ENCODE results near the gene MGARP. TPM values are rescaled to one million over a fixed set of nuclear protein-coding genes. Genes with fewer than 3 reads are reported as not detected.

Gene MGARP
- polyA plus RNA-seq, 4 donors: 0.52 to 0.79 (median 0.62) TPM

DNA sequence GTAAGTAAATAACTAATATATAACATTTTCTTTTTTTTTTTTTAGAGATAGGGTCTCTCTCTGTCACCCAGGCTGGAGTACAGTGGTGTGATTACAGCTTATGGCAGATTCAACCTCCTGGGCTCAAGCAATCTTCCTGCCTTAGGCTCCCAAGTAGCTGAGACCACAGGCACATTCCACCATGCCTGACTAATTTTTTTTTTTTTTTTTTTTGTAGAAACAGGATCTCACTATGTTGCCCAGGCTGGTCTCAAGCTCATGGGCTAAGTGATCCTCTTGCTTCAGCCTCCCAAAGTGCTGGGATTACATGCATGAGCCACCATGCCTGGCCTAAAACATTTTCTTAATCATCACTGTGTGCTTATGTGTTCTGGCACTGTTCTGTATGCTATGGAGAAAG lies 32.8 kb downstream of the MGARP start:
- no peak for DNase-seq (ENCODE audit: low read depth in 4 of 4, low spot score in 3 of 4)

- DNase-seq (ENCODE audit: low read depth in 4 of 4, low spot score in 3 of 4): no peak
Measured at GRCh38 chr4:139246166-139246565, 33.9 kb downstream of the MGARP start.

- no peak for DNase-seq (ENCODE audit: low read depth in 4 of 4, low spot score in 3 of 4)
Measured at GRCh38 chr4:139245590-139245989, 34.4 kb downstream of the MGARP start.

DNA sequence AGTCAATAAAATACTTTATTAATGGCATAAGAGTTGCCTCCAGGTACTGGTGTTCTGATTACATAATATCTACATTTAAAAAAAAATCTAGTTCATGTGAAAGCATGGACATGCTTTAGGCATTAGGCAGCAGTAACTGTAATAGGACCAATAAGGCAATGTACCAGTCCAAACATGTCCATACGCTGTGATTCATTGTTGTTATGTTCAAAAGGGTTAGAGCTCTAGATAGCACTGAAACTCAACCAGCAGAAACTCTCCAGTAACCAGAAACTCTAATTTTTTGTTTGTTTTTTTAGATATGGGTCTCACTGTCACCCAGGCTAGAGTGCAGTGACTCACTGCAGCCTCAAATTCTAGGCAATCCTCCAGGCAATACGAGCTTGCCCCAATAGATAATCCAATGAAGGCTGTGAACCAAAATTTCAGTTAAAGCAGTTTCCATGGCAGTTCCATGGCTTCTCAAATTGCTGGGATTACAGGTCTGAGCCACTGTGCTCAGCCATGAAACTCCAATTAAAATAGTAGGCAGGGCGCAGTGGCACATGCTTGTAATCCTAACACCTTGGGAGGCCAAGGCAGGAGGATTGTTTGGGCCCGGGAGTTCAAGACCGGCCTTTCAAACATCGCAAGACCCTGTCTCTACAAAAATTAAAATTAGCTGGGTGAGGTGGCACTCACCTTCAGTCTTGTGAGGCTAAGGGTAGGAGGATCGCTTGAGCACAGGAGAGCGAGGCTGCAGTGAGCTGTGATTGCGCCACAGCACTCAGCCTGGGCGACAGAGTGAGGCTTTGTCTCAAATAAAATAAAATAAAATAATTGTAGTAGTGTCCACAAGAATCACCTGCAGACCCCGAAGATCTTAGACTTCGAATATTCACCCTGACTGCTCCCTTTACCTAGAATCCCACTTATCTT lies 36.3 kb downstream of the MGARP start:
- no peak for DNase-seq (ENCODE audit: low read depth in 4 of 4, low spot score in 3 of 4)

DNA sequence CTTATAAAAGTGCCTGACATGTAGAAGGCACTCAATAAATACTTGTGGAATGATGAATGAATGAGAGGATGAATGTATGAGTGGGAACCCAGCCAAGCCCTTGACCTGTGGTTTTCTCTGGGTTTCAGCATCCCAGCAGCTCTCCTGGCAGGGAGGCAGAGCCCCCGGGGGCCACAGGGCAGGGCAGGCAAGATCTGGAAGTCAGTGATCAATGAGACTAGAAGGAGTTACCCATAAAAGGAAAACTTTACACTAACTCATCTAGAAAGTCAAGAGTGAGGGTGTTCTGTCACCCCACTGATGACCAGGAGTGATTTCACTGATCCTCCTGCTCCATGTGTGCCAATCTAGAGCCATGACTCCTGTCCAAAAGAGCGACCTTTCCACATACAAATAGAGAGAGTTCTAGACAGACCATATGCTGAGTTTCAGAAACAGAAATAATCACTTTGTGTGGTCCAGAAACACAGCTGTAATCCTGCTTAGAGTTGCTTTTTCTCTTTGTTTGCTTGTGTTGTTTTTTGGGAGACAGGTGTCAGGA lies 37.4 kb downstream of the MGARP start:
- DNase-seq (ENCODE audit: low read depth in 4 of 4, low spot score in 3 of 4): no peak

DNA sequence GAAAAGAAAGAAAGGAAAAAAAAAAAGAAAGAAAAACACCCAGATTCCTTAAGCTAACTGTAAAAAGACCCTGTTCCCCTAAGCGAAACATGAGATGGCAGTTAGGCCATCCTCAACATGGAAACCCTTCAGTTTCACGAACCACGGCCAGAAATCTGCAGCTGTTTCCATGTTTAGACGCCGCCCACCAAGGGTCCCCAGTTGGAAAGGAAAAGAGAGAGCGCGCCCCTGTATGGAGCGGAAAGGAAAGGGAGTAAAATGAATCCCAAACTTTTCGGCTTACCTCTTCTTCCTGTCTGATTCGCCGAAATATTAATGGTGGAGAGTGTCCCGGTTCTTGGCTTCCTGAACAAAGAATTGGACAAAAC lies 38.3 kb downstream of the MGARP start:
- DNase-seq (ENCODE audit: low read depth in 4 of 4, low spot score in 3 of 4): no peak

DNA sequence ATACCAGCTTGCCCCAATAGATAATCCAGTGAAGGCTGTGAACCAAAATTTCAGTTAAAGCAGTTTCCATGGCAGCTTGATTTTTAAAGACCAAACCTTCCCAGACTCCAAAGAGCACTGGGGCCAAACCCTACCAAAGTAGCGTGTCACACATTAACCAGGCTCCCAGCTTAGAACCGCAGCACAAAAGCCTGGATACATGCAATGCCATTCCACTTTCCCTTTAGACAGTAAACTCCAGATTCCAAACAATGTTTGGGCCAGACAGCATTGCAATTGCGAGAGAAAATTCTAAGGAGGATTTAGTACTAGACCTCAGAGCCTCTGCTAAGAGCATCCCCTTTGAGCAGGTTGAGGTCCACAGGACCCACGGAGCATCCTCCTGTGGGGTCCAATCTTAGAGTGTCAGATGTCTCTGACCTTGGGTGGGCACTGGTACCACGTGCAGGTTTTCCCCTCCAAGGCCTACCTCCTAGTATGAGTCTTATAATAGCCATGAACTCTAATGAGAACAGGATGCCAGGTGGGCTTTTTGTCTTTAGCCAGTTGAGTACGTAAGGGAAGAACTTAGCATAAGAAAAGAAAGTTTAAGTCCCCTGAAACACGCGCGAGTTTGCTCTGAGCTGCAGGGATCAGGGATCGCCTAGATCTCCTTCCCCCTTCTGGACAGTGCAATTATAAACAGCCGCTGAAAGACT lies 38.8 kb downstream of the MGARP start:
- DNase-seq (ENCODE audit: low read depth in 4 of 4, low spot score in 3 of 4): peak in 1 of 4 donors; percentile 5

GRCh38 chr4:139239127-139239772 lies 40.8 kb downstream of the MGARP start:
- no peak for DNase-seq (ENCODE audit: low read depth in 4 of 4, low spot score in 3 of 4)

DNA sequence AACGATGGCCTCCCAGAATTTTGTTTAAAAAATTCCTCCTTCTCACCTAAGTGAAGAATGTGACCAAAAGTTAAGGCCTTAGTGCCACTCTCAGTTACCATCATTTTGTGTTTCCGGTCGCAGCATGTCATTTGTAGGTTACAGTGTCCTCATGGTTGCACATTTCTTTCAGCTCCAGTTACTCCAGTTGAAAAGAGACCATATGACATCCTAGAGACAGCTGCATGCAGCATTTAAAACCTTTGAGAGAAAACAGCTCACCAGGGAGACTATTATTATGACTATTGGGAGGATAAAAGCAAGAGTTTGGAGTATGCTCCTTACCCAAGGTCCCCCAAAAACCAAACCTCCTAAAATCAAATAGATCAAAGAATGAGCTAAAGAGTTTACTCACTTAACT lies 45.8 kb downstream of the MGARP start:
- no peak for DNase-seq (ENCODE audit: low read depth in 4 of 4, low spot score in 3 of 4)

DNA sequence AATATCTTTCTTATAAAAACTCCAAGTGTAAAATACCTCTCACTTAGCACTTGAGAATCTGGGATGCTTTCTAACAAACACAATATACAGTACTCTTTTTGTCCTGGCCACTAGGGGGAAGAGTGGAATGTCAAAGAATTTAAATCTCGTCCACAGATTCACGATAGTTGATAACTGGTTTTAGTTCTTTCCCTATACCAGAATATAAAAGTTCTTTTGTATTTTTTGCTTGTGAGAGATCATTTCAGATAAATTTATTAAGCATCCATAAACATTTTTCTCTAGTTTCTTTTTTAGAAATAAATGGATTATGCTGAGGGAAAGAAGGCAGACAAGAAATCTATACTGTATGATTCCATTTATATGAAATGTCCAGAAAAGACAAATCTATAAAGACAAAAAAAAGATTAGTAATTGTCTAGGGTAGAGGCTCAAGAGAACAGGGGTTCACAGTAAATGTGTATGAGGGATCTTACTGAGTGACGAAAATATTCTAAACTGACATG lies 50.4 kb downstream of the MGARP start:
- DNase-seq (ENCODE audit: low read depth in 4 of 4, low spot score in 3 of 4): peak in 2 of 4 donors; percentile 29 to 42

DNA sequence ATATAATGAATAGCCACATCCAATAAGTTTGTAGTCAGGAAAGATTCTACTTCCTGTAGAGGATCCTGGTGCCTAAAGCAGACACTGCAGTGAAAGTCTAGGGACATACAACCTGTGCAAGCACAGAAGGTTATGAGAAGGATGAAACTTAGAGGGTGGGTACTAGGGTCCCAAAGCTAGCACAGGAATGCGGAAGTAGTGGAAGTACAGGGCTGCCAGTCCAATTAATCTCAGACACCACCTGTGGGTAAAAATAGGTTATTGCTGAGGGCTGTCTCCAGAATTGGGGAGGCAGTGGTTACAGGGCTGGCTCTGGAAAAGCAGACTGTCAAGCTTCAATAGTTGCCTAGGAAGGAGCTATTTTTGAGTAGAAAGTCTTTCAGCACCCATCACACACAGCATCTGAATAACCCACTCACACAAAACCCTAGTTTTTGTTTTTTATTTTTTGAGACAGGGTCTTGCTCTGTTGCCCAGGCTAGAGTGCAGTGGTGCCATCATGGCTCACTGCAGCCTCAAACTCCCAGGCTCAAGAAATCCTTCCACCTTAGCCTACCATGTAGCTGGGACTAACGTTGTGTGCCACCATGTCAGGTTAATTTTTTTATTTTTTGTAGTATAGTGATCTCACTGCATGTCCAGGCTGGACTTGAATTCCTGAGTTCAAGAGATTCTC lies 52.2 kb downstream of the MGARP start:
- no peak for DNase-seq (ENCODE audit: low read depth in 4 of 4, low spot score in 3 of 4)

DNA sequence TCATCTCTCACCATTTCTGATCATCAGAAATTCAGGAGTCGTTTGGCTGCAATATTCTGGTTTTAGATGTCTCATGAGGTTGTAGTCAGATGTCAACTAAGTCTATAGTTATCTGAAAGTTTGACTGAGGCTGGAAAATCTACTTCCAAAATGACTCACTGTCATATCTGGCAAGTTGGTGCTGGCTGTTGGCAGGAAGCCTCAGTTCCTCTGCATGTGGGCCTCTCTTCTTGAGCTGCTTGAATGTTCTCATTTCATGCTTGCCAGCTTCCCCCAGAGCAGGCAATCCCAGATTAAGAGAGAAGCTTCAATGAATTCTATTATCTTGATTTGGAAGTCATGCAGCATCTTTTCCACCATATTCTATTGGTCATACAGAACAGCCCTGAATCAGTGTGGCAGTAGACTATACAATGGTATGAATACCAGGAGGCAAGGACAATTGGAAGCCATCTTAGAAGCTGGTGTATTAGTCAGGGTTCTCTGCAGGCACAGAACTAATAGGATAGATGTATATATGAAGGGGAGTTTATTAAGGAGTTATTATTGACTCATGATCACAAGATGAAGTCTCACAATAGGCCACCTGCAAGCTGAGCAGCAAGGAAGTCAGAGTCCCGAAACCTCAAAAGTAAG lies 56.2 kb downstream of the MGARP start:
- no peak for DNase-seq (ENCODE audit: low read depth in 4 of 4, low spot score in 3 of 4)

DNA sequence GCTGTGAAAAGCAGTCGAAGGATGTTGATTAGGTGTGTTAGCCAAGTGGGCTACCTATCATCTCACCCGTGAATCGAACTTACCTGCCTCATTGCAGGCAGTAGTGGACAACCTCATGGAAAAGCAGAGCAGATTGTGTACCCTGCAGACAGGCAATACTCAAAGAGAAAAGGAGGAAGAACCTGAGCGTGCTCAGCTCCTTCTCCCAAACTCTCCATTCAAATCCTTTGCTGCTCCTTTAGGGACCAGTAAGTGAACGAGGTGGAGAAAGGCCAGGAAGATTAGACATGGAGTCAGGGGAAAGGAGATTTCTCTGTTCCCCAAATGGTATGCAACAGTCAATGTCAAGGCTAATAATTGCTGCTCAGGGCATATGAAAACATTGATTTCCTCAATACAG lies 57.8 kb downstream of the MGARP start:
- no peak for DNase-seq (ENCODE audit: low read depth in 4 of 4, low spot score in 3 of 4)

GRCh38 chr4:139221687-139222086 lies 58.3 kb downstream of the MGARP start:
- DNase-seq (ENCODE audit: low read depth in 4 of 4, low spot score in 3 of 4): no peak

- no peak for DNase-seq (ENCODE audit: low read depth in 4 of 4, low spot score in 3 of 4)
Measured at GRCh38 chr4:139219450-139220055, 60.5 kb downstream of the MGARP start.
